GM21825 (cell line): ENCODE measurements around the gene OTX2.

Experiments
- ATAC-seq: cut with Tn5 transposase; IDR thresholded peaks from one replicate; pipeline ENCODE4 v1.9.1; 2021; ENCODE audit warnings: mild to moderate bottlenecking, moderate library complexity; ENCODE audit not compliant: unreplicated experiment

OTX2 gene

DNA sequence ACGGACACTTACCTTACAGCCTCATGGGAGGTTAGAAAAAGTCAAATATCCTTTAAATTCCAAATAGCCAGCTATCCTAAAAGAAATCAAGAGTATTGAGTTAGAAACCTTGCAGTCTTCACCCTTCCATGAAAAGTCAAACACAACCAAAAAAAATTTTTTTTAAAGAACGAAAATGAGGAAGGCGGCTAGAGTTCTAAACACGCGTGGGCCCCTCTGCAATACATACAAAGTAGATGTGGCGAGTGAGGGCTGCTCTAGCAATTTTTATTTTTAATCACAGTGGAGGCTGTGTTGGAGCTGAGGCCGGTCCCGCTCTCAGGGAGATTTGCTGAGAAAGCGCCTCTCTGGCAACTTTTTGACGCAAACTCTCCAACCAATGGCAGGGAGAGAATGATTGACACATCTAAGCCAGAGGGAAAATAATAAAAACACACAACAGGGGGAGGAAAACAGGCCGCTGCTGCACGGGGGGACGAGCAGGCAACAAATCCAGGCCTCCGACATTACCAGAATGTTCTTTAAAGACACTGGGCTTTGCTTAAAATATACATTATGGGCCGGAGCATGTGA is at the start of gene OTX2:
Gene OTX2 (minus strand): TSS at position 333 of the 573 bp plus-strand sequence. CDS start 5,023 bp downstream, outside the sequence.
- ATAC-seq = no peak

DNA sequence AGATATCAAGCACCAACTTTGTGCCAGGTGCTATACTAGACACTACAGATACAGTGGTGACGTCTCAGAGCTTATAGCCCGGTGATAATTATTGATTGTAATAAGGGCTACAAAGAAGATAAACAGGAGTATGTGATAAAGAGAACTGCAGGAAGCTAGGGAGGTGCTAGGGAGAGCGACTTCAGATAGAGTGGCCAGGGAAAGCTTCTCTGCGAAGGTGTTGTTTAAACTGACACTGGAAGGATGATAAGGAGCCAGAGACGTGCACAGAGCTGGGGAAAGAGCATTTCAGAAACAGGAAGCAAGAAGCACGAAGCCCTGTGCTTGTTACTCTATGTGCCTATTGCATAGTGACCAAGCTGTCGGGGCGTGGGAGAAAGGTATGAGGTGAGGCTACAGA is 48.1 kb upstream of the OTX2 start:
- ATAC-seq = no peak

DNA sequence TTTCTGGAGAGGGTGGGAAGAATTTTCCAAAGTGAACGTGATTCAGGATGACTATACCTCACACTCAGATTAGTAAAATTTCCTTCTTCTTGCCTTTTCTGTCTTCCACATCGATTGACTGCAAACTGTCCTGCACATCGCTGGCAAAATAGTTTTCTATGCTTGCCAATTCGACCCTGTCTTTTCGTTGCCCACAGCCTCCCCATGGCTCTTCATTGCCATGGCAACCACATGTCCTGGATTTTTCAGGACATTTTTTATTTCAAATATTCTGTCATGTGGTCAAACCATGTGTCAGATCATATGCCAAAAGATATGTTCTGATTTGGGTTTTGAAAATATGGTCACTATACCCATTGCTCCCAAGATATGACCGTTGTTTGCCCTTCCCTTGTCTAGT is 46.9 kb upstream of the OTX2 start:
- no peak for ATAC-seq

DNA sequence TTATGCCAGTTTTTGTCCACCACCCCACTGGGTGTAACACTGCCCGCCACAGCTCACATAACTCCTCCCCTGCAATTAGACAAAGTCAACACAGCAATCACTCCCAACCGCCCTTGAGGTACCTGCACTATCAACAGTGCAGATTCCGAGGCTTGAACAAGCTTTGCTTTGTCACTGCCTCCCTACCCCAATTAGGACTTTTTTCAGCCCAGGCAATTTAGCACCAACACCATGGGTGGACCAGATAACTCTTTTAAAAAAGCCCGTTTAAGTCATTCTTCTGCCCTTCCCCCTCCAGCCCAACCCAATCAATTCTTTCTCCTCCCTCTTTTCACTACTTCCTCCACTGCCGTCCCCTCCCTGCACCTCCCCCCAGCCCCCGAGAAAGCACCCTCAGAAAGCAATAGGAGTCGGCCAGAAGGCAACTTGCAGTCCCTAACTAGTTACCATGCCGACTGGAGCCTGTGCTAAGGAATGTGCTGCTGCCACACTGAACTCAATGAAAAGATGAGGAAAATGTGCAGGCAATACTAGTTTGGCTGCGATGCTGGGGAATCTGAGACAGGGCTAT is 45.7 kb upstream of the OTX2 start:
- no peak for ATAC-seq

DNA sequence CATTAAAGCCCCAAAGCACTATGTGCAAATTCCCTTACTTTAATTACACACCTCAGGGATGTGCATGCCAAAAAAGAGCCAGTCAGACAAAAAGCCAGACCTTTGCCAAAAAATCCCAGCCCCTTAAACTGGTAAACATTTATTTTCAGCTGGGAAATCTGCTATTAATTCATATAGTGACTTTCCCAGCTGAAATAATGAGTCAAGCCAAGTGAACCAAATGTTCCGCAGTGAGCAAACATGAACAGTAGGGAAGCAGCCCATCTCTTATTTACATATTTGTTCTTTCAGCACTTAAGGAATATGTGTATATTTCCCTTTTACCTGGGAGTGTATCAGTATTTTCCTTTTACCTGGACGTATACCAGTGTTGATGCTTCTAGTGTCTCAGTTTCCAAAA is 44.0 kb upstream of the OTX2 start:
- no peak for ATAC-seq

DNA sequence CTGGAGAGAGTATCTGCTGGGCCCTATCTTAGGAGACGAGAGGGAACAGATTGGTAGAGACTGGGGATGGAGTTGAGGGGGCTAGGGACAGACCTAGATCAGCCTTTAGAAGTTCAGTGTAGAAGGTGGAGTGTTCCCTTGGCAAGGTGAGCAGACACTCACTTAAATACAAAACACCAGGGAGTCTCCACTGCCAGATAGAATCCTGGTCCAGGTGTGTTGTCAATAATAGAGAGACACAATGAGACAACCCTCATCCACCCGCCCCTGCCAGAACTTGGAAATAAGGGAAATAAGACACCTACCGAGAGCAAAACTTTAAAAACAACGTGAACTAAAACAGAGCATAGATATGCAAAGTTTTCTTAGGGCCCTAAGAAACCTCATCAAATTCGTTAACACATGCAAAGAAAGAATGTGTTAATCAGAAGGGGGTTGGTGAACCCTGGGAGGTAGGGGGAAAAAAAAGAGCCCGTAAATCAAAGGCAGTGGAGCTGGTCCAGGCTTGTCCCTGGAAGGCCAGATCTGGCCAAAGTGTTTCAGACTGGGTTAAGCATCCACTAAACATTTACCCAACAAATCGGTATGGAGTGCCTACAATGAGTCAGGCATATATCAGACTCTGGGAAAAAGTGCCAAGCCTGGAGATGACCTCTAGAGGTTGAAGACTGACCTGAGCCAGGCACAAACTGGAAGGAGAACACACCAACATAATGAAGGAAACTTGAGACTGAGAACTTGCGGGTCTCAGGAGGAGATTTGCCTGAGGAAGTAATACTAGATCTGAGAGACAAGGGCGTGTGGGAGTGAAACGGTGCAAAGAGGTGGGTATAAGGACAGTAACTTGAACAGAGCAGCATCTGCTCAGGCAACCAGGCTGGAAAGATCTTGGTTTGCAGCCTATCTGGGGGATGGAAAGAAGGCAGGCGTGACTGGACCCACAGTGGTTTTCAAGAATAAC is 37.0 kb upstream of the OTX2 start:
- no peak for ATAC-seq

DNA sequence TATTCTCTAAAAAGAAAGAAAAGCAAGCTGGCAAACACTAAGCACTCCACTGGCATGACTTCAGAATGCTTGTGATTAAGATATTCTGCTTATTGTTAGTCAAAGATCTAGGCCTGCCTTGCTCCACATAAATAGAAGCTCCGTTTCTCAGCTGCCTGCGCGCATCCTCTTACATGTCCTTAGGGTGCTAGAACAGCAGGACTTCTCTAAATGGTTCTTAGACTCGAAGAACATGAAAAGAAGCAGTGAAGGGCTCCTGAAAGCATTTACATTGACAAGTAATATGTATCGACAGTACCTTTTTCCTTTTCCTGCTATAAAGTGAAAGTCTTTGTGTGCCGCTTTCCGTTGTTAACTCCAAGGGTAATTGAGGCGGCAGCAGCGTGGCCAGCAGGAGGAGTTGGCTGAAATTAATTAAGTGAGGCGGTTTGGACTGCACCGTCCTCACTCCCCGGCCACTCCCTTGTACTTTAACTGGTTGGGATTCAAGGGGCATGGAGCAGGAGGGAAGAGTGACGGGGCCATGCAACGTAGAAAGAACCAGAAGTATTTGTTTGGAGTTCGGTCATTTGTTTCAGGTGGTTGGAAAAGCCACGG is 34.2 kb upstream of the OTX2 start:
- no peak for ATAC-seq

DNA sequence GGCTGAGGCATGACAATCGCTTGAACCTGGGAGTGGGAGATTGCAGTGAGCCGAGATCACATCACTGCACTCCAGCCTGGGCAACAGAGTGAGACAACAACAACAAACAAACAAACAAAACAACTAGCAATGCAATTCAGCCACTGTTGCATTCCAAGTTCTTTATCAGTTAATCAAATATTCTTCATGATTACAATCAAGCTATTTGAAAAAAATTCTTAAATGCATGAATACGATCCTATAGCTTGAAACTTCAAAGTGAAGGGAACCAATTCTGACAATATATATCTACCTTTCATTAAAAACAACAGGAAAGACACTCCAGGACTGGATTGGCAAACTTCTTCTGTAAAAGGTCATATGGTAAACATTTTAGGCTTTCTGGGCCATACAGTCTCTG is 31.3 kb upstream of the OTX2 start:
- ATAC-seq = no peak

DNA sequence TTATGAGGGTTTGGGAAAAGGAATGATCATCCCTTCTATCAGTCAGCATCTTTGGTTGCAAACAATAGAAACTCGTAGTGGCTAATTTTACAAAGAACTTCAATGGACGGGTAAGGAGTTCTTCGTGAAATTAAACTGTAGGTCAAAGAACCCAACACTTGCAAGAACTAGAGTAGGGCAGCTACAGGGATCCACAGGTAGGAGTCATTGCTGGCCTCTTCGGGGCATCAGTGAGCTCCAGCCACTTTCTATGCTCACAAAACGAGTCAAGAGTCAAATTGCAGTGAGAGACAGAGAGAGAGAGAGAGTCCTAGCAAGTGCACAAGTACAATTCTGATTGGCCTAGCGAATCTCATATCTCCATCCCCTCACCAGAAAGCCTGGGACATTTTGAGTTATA is 29.9 kb upstream of the OTX2 start:
- no peak for ATAC-seq

DNA sequence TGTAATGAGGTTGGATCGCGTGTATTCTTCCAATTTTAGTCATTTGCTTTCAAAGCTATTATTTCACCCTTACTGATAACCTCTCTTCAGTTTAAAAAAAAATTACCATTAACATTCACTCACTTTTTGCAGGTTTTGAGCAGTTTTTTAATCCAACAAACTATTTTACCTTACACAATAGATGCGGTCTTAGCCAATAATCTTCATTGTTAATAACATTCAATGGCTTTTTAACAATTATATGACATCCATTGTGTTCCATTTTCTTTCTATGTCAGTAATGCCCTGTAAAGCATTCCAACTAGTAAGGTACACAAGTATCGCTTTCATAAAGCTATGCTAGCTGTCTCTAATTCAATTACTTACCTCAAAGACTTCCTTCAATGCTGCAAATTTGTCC is 18.9 kb upstream of the OTX2 start:
- ATAC-seq = no peak

DNA sequence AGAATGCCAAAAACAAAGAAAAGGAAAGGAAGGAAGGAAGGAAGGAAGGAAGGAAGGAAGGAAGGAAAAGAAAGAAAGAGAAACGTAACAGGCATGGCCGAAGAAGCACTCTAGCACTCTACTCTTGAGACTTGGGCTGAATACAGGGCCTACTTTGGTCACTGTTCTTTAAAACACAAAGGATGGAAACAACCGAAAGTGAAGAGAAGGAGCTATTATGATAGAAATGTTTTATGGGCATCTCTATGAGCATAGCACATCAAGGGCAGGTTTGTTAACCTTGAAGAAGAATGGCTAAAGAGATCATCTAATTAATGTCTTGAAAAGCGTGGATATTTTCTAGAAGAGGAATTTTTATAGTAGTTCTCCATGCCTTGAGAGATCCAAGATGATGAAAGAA is 15.9 kb upstream of the OTX2 start:
- ATAC-seq = no peak

DNA sequence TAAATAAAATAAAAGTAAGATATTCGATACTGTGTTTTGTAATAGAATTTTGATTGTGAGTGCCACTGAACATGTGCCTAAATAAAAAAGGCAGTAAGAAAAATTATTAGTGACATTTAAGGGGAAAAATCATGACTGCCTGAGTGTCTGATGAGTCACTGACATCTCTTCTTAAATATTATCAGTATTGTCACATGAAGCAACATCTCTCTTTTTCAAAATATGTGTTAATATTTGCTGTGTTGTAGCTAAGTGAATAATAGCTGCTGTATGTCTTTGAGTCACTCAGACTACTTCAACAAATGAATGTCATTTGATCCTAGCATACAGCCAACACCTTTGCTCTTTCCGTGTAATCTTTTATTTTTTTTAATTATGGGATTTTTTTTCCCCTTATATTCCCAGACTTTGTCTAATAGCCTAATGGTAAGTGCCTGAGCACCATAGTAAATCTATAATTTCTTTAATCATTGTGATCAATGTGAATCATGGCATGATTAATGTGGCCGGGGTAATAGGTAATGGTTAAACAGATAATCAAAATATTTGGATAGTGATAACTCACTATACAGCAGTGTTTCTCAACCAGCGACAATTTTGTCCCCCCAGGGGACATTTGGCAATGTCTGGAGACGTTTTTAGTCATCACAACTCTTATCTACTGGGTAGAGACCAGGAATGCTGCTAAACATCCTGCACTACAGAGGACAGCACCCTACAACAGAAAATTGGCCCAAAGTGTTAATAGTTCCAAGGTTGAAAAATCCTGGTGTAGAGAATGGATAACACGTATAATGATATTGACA is 11.7 kb upstream of the OTX2 start:
- ATAC-seq = no peak

DNA sequence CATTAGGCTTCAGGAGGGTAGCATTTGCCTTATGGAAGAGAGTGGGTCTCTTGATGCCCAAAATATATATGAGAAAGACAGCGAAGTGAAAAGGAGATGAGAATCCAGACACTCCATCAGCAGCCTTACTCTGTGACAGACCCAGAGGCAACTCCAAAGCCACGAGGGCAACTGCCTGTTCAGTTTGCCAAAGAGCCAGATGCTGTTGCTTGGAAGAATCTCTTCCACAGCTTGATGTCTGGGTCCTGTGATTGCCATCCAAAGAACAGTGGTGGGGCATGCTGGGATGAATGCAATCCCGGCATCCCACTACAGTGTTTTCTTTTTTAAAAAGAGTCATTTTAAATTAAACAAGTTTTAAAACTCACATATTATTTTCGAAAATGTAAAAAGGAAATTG is 10.9 kb upstream of the OTX2 start:
- no peak for ATAC-seq

DNA sequence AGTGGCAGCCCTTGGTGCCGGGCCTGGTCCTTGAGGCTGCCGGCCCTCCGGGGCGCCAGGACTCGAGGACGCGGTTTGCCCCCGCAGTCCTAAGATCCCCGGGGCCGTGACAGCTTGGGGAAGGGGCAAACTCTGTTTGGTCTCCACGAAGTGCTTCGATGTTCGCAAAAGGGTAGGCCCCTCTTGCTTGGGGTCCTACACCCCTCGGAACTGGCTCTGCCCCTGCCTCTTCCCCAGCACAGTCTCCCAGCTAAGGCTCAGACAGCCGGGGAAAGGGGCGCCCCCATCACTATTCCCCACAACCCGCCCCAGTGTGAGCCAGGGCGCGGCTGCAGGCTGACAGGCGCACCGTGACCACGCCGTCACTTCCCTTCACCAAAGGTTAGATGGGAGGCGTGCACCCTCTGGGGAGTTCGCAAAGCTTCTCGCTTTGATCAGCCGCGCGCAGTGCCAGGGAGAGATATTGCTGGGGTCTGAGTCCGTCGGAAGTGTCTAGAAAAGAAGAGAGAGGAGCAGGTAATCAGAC is 7.2 kb upstream of the OTX2 start:
- ATAC-seq = no peak

DNA sequence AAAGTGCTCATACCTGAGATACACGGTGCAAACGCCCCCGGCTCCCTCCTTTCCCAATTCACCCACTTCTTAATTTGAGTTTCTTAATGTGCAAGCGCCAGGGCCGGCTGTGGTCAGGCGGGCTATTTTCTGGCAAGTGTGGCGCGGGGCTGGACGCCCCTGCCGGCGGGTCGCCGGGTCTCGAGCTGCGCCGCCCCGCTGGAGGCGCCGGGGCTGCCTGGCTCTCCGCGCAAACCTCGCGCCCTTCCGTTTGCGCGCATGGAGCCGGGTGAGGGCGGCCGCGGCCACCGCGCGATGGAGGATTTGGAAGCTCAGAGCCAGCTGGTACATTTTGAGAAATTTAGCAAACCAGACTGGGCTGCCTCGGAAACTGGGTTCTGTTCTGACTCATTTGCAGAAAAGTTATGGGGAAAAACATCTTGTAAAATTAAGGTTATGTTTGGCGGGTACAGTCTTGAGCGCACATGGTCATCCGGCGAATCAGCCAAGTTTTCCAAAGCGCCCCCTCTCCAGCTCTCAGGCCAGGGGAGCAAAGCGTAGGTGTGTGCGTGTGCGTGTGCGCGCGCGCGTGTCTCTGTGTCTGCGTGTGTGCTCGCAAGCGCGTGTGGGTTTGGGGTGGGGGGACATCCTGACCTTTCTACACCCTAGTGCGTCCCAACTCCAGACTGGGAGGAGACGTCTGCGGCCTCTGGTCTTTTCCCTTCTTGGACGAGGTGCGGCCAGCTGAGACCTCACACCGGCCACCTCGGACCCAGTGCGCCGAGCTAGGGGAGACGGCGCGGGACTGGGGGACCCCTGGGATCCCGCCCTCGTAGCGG is 6.5 kb upstream of the OTX2 start:
- ATAC-seq = no peak

DNA sequence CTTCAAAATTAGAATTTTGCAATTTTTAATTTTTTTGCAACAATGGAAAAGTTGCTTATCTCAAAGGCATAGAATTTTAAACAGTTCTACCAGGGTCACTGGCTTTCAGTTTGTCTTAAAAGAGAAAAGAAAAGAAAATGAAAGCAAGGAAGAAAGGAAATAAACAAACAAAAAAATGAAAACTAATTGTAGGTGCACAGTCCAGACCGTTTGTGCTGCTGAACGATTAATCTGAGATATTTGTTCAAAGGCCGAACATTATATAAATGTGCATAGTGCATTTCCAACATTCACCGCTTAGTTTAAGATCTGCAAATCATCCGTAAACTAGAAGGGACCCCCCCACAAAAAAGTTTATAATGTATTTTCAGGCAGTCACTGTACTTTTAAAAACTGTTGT is 5.5 kb upstream of the OTX2 start:
- ATAC-seq = no peak

DNA sequence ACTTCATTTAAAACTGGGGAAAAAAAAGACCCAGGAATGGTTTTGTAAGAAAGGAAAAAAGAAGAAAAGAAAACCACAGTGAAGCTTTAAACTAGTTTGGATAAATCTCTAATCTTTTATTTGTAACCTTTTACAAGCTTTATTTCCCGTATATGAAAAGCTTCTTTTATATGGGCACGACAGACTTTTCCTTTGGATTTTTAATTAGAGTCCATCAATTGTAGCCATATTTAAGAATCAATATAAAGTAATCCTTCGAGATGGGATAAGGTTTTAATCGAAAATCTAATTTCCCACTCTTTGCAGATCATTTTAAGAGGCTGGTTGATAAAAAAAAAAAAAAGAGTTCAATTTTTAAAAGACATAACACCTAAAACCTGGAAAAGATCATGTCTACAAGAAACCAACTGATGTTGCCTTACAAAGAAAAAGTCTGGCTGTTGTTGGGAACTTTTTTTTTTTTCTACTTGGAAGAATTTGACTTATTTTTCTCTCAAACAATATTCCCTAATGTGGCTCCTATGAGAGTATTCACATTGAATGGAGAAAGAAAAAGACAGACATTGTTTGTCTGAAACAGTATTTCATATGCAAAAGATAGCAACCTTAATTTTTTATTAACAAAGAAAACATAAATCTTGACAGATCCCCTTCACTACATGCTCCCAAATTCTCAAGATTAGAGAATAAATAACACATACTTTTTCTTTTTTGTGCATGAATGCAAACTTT is 4.9 kb upstream of the OTX2 start:
- no peak for ATAC-seq

DNA sequence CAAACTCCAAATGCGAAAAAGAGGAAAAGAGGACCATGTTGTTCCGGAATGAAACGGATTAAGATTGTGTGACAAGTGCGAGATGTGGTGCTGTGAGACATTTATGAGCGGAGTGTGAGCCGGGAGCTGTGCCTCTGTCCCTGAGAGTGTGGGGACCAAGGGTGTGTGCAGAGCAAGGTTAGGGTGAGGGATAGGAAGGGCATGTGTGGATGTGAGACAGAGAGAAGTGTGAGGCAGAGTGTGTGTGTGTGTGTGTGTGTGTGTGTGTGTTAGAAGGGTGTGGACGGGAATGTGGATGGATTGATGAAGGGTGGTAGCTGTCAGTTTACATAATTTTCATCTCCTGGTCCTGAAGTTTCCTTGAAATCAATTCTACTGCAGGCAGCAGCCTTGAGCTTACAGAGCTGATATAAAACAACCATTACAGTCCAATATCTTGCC is 4.3 kb upstream of the OTX2 start:
- no peak for ATAC-seq

DNA sequence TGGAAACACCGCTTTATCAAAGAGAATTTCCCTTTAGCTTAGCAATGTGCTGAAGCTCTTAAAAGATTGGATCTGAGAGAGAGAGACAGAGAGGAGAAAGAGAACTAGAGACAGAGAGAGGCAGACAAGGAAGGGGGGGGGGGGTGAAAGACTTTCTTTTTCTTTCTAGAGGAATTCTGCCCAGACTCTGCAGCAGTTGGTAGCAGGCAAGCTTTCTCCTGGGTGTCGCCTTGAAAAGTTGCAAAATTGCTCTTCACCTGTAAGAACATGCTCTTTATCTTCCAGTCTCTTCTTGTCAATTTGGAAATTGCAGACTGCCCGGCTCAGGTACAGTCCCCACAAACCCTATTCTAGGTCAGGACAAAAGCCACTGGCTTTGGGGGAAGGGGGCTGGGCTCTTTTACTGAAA is 2.9 kb upstream of the OTX2 start:
- ATAC-seq = no peak
